GM18907 (cell line): Measurements from ENCODE around the gene MTM1.

Experiments
- ATAC-seq: cut with Tn5 transposase; IDR thresholded peaks from one replicate; pipeline ENCODE4 v1.9.1; 2021; ENCODE audit warnings: mild to moderate bottlenecking, moderate library complexity; ENCODE audit not compliant: unreplicated experiment

MTM1 gene

DNA sequence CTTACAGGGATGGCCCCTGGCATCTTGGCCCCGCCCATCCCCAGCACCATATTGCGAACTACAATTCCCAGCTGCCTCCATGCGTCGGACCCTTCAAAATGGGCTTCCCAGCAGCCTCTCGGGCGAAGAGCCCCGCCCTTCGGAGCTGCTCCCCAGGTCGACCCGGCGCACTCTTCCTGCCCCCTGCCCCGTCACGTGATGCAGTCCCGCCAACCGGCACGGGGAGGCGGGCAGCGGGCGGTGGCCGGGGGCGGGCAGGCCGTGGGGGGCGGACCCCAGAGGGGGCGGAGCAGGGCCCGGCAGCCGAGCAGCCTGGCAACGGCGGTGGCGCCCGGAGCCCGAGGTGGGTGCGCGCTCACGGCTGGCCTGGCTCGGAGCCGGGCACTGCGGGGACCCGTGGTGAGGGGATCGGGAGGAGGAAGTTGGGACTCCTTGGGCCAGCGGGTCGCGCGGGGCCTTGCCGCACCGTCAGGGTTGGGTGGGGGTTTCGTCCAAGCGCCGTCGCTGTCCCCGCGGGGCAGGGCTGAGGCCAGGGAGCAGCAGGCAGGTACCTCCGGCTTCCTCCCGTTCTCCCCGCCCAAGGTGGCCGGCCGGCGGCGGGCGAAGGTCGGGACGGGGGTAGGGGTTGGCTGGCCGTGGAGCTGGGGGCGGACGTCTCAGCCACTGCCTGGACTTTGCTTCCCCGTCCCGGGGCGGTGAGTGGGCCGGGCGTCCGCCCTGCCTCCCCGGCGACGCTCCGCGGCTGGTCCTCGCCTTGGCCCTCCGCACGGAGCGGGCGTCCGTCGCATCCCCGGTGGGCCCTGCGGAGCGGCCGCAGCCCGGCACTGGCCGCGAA, at the start of gene MTM1:
MTM1 (plus strand) TSS at position 302 of the 835 bp plus-strand sequence. CDS start 23,994 bp downstream, outside the sequence.
- ATAC-seq = peak; percentile 96

DNA sequence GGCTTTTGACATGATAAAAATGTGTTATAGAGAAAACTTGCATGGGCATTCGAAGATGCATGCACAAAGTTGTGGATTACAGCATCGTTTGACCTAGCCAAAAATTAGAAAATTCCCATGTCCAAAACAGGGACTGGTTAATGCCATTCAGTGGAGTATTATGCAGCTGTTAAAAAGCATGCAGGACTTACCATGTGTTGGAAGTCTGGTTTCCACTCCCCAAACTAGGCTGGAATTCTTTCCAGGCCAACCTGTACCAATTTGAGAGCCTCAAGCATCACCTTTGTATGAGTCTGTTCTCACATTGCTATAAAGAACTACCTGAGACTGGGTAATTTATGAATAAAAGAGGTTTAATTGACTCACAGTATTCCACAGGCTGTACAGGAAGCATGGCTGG, 45.9 kb upstream of the MTM1 start:
- no peak for ATAC-seq

DNA sequence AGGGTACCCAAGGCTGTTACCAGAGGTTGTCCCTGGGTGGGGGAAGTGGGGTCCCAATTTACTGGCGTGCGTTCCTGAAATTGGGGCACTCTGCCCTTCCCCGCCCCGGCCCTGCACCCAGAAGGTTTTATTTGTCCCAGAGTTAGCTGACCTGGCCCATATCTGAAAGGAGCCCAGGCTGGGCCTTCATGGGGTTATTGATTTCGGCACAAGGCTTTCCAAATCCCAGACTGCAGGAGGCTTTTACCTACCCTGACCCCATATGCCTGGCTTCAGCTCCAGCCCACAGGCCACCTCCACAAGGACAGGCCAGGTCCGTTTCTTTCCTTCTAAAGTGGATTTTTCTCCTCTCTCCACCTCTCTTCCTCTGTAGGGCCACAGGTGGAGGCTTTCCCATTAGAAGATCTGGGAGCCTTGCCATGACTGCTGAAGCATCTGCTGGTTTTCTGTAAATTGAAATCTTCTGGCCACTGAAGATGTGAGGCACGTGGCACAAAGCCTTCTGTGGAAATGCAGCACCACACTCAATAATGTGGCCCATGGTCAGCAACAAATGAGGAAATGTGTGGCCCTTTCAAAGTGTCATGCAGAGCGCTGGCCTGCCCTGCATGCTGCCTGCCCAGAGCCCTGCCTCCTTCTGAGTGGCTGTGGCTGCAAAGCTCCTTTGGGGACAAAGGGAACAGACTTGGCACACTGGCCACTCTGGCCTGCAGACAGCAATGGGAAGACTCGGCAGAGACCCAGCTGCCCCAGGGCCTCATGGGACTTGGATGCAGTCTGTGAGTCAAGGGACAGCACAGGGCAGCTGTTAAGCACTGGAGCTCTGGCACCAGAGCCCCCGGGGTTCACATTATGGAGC, 43.1 kb upstream of the MTM1 start:
- no peak for ATAC-seq

DNA sequence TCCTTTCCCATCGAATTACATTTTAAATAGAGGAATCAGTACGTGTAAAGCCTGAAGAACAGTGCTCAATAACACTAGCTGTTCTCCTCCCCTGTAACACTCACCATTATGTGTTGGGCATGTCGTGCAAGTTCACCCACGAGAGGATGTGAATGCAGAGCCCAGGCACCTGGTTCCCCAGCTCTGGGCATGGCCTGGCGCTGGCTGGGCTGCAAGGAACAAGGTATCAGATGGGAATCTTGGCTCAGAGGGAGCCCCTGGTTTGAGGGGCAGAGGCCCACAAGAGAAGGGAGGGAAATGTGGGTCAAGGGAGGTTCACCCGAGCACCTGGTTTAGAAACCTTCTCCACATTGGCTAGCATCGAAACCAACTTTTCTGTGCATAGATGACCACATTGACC, 41.7 kb upstream of the MTM1 start:
- no peak for ATAC-seq

DNA sequence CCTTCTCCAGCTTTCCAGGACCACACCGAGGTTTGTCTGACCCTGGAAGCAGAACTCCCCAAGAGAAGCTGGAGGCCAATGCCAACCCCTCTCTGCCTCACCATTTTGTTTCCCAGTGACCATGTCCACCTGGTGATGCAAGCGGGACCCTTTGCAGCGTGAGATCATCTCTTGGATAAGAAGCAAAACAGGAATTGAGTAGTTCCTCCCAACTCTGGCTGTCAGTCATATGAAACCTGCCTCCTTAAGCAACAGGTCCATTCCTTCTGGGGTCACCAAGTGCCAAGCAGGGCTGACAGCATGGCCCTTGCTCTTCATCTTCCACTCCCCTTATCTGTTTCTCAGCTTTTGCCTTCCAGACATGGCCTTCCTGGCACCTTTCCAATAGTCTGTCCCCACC, 41.3 kb upstream of the MTM1 start:
- ATAC-seq = no peak

DNA sequence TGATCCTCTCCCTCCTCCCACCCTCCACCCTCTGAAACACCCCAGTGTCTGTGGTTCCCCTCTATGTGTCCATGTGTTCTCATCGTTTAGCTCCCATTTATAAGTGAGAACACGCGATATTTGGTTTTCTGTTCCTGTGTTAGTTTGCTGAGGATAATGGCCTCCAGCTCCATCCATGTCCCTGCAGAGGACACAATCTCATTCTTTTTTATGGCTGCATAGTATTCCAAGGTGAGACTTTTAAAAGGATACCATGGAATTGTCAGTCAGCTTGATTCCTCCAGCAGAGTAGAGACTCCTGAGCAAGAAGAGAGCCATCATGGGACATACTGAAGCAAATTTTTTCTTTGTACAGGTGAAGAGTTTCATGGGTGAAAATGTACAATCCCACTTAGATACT, 38.8 kb upstream of the MTM1 start:
- ATAC-seq = no peak

DNA sequence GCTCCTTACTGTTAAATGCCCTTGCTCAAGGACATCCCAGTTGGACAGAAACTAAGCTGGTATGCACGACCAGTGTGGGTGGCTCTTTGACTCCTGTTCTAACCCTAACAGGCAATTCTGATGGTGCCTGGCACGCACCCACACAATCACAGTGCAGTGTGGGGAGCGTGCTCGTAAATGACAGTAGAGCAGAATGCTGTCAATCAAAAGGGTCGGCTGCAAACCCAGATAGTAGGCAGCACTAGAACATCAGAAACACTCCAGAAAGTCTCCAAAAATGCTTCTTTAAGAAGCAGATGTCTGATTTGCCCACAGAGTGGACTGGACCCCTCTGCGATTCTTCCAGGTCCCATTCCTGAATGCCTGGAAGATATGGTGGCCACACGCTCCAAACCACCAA, 37.6 kb upstream of the MTM1 start:
- no peak for ATAC-seq

DNA sequence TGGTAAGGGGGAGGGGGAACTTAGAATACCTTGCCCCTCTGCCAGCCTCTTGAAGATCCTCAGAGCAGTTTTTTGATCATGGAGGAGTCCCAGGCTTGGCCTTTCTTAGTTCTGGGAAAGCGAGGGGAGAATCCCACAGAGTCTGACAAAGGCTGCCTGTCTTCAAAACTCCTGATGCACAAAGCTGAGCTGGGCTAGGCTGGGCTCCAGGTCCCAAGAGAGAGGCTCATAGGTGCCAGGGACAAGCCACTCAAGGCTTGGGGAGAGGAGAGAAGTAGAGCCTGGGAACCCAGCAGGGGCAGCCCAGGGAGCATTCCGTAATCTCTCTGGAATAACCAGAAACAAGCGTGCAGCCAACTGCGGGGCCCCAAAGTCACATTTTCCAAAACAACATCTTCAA, 37.0 kb upstream of the MTM1 start:
- no peak for ATAC-seq

DNA sequence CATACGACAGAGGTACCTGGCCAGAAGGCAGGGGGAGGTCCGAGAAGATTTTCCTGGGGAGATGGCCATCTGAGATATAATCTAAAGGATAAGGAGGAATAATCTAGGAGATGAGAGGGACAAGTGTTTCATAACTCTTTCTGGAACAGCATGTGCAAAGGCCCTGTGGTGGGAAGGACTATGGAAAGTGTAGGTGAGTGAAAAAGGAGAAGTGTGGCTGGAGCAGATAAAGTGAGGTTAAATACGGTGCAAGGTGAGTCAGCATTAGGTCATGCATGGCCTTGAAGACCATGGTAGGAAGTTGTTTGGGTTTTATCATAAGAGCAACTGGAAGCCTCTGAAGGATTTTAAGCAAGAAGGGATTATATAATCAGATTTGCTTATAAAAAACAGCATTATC, 34.6 kb upstream of the MTM1 start:
- no peak for ATAC-seq

DNA sequence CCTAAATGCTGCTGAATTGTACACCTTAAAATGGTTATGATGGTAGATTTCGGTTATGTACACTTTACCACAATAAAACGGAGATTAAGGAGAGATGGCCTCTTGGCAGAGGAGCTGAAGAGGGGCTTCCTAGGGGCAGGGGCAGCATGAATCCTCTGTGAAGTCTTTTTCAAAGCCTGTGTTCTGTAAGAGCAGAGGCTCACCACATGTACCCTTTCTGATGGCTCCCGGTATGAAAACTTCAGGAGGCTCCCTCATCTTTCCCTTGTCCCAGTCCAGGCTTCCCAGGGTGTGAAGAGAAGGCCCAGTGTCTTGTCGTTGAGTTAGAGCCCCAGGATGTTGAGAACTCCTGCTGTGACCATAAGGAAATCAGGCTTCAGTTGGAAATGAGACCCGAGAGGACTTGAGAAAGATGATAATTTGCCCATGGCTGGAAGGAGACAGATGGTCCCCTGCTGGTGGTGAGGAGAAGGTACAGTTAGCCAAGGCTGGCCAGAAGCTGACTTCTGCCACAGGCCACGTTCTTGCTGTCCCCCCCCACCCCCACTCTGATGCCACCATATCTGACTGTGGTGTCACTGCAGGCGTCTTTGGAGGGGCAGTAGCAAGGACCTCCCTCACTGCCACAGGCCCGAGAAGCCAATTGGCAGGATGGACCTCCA, 31.8 kb upstream of the MTM1 start:
- ATAC-seq = no peak

DNA sequence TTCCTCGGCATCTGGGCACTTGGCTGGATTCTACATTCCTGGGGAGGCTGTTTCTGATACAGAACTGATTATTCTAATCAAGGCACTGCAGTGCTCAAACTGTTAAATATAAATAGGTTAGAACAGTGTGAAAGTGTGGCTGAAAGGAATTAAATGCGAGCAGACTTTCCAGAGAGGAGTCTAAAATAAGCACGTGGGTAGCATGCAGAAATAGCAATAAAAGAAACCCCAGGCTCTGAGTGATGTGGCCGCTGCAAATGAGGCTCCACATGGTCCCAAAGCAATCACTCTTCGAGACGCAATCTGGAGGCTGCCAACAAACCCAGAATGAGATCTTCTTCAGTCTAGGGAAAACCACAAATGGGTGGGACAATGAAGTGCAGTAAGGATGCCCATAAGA, 30.6 kb upstream of the MTM1 start:
- ATAC-seq = no peak

DNA sequence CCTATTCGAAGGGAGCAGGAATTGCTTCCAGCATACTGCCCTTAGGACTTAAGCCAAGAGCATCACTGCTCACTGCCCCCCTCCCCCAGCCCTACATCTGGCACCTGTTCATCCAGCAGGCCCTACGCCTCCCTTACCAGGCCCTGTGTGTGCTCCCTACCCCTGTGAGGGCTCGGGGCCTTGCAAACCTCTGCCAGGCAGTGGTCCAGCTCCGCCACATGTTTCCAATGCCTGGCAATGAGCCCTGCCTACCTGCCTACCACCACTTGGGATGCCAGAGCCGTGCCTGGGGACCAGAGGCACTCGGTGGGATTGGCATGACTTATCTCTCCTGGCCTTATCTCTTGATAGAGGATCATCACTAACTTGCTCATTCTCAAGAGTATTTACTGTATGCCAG, 27.5 kb upstream of the MTM1 start:
- ATAC-seq = no peak

DNA sequence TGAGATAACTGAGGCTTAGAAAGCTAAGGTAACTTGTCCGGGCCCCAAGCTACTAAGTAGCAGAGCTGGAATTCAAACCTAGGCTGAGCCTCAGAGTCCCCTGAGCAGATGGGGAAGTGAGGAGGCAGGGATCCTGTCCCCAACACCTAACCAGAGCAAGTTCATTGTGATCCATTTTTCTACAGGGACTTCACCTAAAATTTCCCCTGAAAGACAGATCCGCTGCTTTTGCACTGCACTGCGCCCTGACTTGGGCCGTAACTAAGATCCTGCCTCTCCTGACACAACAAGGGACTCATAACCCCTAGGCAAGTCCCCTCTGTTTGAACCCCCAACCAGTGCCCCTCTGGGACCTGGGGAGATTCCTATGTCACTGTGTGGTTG, 25.6 kb upstream of the MTM1 start:
- ATAC-seq = peak; percentile 44

DNA sequence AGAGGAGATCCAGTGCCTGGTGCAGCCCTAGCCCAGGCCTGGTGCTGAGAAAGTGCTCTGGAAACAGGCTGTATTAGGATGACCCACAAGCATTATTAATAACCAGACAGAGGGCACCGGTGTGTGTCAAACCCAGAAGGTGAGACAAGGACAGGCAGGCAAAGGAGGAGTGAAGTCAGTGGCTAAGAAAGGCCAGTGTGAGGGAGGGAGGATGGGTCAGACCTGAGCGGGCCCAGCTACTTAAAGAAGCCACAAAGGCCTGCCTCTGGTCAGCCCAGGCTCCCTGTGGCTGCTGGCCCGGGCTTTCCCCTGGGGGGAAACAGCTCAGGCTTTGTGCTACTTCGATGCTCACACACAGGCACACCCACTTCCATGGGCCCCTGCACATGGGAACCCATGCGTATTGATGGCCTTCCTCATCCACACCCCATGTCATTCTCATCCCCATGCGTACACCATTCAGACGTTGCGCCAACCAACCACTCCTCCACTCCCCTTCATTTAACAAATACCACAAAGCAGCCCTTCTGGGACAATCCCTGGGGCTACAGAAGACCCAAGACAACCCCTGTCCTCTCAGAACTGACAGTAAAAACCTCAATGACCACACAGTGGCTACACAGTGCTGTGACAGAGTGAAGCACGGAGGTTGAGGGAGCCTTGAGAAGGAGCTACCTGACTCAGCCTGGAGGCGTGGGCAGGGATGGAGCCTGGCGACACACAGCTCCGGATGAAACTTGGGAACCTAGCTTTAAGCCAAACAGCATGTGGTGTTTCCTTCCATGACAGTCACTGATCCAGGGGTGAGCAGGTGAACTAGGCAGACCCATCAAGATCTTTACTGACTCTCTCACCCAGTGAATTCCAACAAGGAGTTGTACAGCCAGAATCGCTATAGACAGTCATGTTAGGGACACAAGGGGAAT, 24.9 kb upstream of the MTM1 start:
- peak; percentile 75 for ATAC-seq

DNA sequence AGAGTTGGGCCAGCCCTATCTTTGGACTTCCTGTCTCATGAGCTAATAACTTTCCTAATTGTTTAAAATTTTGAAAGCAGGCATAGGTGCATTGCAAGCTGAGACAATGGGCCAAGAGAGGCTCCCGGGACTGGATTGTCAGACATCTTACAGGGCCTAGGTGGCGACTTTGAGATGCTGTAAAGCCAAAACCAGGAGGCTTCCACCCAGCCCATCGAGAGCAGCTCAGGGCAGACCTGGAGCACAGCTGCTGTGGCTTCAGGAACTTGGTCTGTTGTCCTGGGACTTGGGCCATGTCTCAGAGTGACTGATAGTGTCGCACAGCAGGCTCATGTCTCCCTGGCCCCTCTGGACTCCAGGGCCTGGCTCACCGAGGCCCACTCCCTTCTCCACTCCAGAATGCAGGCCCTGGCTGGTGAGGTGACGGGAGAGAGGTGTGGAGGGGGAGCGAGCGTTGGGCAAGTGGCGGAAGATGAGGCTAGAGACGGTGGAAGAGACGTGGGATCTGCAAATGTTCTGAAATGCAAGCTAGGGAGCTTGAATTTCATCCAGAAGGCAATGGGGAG, 24.1 kb upstream of the MTM1 start:
- no peak for ATAC-seq

DNA sequence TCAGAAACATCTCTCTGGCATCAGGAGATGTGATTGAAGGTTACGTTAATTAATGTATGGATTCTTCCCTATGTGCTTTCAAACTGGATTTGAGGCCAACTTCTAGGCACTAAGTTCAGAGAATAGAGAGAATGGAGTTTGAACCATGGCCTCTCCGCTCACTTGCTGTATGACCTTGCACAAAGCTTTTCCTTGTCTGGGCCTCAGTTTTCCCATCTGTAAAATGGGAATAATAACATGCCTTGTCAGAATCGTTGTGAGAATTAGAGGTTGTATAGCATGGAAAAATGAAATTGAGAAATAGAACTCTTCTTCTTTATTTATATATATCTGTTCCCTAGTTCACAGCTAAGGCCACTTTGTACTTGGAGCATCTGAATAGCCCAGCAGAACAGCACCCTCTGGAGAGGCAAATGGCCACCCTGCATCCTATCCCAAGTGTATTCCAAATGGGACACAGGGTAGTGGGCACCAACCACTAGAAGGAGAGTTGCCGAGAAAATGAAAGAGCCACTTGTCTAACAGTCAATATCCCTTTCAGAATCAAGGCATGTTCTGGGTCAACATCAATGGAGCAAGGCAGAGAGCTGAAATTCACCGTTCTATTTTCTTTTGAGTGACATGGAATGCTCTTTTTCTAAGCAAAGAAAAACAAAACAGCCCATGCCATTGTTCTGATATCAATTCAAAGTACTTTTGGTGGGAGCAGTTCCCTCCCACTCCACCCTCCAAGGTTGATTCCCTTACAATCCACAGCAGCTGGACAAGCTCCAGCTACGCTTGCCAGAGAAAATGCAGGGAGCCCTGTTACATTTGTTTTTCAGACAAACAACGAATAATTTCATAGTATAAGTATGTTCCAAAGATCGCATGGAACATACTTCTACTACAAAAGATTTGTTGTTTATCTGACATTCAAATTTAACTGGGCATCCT, 23.3 kb upstream of the MTM1 start:
- ATAC-seq = no peak

DNA sequence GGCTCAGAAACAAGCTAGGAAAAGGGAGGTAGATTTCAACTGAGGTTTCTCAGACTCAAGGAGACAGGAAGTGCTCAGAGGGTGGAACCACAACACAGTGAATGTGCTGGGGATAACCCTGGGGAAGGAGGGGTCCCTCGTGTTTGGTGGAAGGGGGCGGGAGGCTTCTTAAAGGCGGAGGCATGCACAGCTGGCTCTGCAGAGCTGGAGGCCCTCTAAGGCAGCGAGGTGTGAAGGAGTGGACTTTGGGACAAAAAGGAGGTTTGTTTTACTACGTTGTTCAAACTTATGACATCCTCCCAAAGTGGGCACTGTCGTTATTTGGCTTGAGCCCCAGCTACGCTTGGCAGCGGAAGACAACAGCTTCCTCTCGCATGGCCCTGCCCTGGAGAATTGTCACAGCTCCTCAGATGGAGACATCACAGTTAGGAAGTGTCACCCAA, 21.7 kb upstream of the MTM1 start:
- ATAC-seq = no peak

DNA sequence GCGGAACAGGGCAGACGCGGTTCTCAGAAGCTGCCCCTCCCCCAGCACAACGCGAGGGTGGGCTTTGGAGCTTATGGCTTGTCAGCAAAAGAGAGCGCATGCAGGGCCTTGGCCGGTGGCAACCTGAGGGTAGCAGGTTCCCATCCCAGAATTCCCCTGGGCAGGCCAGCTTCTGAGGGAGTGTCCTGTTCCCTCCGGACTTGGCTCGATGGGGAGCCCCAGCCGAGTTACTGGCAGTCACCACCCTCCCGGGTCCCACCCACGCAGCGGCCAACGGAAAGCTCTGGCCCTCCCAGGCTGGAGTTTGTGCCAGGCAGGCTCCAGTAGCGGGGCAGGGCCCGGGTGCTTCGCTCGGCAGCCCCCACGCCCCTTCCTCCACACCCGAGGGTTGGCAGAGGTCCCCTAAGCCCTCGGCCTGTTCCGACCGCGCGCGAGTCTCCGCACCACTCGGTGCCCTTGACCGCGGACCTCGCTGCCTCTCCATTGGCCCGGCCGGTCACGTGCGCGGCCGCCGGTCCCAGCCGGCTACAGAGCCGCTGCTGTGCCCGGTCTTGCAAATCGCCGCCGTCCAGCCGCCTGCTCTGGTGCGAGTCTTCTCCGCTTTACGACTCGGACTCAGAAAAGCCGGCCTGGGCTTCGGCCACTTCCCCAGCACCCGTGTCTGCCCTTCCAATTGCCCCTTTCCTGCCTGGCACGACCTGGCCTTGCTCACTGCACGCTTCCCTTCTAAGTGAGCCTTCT, 20.9 kb upstream of the MTM1 start:
- ATAC-seq = peak; percentile 41
